ENCODE data around the gene GAST. TPM values are rescaled to one million over a fixed set of nuclear protein-coding genes. Genes with fewer than 3 reads are reported as not detected.

Gene GAST
- total and polyA plus RNA-seq, 9 of the 15 experiments (the other 6 are each of a cell fraction or from before 2014, with no cell fraction given), result not detected

DNA sequence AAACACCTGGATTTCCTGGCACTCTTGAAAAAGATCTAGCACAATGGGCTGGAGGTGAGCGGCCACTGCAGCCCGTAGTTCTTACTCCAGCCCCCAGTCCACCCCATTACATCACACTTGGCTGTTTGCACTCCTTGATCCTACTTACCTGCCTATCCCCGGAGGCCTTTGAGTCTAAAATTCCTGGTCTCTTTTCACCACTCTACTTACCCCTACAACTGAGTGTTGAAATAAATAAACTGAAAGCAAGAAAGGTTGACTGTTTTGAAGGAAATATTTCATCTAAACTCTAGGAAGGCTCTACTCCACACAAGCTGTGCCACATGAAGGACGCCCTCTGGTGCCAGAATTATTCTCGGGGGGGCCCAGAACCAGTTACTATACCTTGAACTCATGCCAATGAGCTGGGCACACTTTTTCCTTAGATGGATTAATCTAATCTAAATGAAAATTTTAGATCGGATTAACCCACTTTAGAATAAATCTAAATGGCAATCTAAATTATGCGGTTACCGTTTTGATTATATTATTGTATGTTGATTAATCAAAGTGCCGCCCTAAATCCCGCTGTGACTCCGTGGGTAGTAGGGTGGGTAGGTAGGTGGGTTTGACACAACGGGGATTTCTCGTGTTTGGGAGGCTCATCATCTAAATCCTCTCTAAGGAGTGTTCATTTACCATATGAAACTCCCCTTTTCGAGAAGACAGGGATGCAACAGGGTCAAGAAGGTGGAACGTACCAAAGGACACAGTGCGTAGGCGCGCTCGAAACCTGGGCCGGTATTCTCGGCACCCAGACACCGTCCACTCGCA, 24.1 kb upstream of the GAST start (continued):
- TF ChIP-seq PTRF (tag; IDR thresholded peaks at IDR 0.05), result 0 out of 2 replicates have a peak, but pooled peaks have one; percentile 20
- TF ChIP-seq FIP1L1 (IDR thresholded peaks at IDR 0.05; ENCODE audit: low read depth, low read length, poor library complexity, severe bottlenecking), result no peak
- no peak for TF ChIP-seq ZNF24 (IDR thresholded peaks at IDR 0.05)
- no peak for TF ChIP-seq KLF1 (tag; IDR thresholded peaks at IDR 0.05)
- peak; percentile 74 for TF ChIP-seq JUND (IDR thresholded peaks at IDR 0.05; ENCODE audit: borderline replicate concordance, low read depth, low read length)
- TF ChIP-seq JUND (tag; IDR thresholded peaks at IDR 0.05; ENCODE audit: borderline replicate concordance, low read depth, low read length), result no peak
- no peak for TF ChIP-seq TFAM (CRISPR knock-in tag; conservative IDR thresholded peaks at IDR 0.05)
- no peak for TF ChIP-seq DLX4 (CRISPR knock-in tag; IDR thresholded peaks at IDR 0.05)
- TF ChIP-seq, protein P1, sequence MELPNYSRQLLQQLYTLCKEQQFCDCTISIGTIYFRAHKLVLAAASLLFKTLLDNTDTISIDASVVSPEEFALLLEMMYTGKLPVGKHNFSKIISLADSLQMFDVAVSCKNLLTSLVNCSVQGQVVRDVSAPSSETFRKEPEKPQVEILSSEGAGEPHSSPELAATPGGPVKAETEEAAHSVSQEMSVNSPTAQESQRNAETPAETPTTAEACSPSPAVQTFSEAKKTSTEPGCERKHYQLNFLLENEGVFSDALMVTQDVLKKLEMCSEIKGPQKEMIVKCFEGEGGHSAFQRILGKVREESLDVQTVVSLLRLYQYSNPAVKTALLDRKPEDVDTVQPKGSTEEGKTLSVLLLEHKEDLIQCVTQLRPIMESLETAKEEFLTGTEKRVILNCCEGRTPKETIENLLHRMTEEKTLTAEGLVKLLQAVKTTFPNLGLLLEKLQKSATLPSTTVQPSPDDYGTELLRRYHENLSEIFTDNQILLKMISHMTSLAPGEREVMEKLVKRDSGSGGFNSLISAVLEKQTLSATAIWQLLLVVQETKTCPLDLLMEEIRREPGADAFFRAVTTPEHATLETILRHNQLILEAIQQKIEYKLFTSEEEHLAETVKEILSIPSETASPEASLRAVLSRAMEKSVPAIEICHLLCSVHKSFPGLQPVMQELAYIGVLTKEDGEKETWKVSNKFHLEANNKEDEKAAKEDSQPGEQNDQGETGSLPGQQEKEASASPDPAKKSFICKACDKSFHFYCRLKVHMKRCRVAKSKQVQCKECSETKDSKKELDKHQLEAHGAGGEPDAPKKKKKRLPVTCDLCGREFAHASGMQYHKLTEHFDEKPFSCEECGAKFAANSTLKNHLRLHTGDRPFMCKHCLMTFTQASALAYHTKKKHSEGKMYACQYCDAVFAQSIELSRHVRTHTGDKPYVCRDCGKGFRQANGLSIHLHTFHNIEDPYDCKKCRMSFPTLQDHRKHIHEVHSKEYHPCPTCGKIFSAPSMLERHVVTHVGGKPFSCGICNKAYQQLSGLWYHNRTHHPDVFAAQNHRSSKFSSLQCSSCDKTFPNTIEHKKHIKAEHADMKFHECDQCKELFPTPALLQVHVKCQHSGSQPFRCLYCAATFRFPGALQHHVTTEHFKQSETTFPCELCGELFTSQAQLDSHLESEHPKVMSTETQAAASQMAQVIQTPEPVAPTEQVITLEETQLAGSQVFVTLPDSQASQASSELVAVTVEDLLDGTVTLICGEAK (IDR thresholded peaks at IDR 0.05), result peak; percentile 41; the same call in 1 of the 2 replicates
- TF ChIP-seq, protein P1 (CRISPR knock-in tag; IDR thresholded peaks at IDR 0.05), result no peak
- TF ChIP-seq SMARCA4 (IDR thresholded peaks at IDR 0.05), result peak; percentile 61; the same call in 1 of the 2 replicates
- TF ChIP-seq E2F1 (CRISPR knock-in tag; IDR thresholded peaks at IDR 0.05), result no peak
- TF ChIP-seq HDAC2 (IDR thresholded peaks at IDR 0.05), result no peak
- TF ChIP-seq ILF3 (IDR thresholded peaks at IDR 0.05; ENCODE audit: borderline replicate concordance), result 0 out of 2 replicates have a peak, but pooled peaks have one; percentile 33
- TF ChIP-seq ARNT (IDR thresholded peaks at IDR 0.05), result 0 out of 4 replicates have a peak, but pooled peaks of 1 of the 2 experiments have one; percentile 48
- TF ChIP-seq MEF2D (tag; conservative IDR thresholded peaks at IDR 0.05; ENCODE audit: low read depth), result no peak
- TF ChIP-seq MYNN (IDR thresholded peaks at IDR 0.05), result no peak
- TF ChIP-seq MYNN (CRISPR knock-in tag; IDR thresholded peaks at IDR 0.05), result no peak
- no peak for TF ChIP-seq ZC3H8 (IDR thresholded peaks at IDR 0.05)
- no peak for TF ChIP-seq GATAD2A (IDR thresholded peaks at IDR 0.05)
